HK-2 (cell line): ENCODE measurements around the gene OSBPL1A.
"Not testable (repeated sequence)": the region's sequence is repeated elsewhere in the genome, so short reads cannot be mapped to it uniquely, and the experiment has no call there.

Experiments used
- DNase-seq: peaks from one replicate; pipeline ENCODE4 v3.0.0-alpha.2; 2018; ENCODE audit not compliant: unreplicated experiment

Gene OSBPL1A

GRCh38 chr18:24397131-24397693 is 412 bp downstream of the OSBPL1A start:
- no peak for DNase-seq

GRCh38 chr18:24396082-24396633 is 1.5 kb downstream of the OSBPL1A start:
- DNase-seq, result no peak

GRCh38 chr18:24395049-24395795 is 2.4 kb downstream of the OSBPL1A start:
- DNase-seq, result no peak

- DNase-seq, result no peak
These were observed 8.7 kb downstream of the OSBPL1A start for GRCh38 chr18:24388957-24389356.

- DNase-seq, result no peak
These were observed 10.9 kb downstream of the OSBPL1A start for GRCh38 chr18:24386681-24387080.

- no peak for DNase-seq
These were observed 16.5 kb downstream of the OSBPL1A start for GRCh38 chr18:24381126-24381525.

- DNase-seq, result no peak
These were observed 17.4 kb downstream of the OSBPL1A start for GRCh38 chr18:24380163-24380747.

GRCh38 chr18:24378598-24378997 is 19.0 kb downstream of the OSBPL1A start:
- DNase-seq, result no peak

GRCh38 chr18:24376531-24376930 is 21.1 kb downstream of the OSBPL1A start:
- not testable (repeated sequence) for DNase-seq

- DNase-seq, result no peak
These were observed 24.3 kb downstream of the OSBPL1A start for GRCh38 chr18:24373328-24373727.

- no peak for DNase-seq
These were observed 25.2 kb downstream of the OSBPL1A start for GRCh38 chr18:24372279-24372872.

- DNase-seq, result no peak
These were observed 27.5 kb downstream of the OSBPL1A start for GRCh38 chr18:24370120-24370519.

GRCh38 chr18:24369426-24369825 is 28.2 kb downstream of the OSBPL1A start:
- no peak for DNase-seq

- no peak for DNase-seq
These were observed 28.9 kb downstream of the OSBPL1A start for GRCh38 chr18:24368749-24369148.

GRCh38 chr18:24366328-24366727 is 31.3 kb downstream of the OSBPL1A start:
- DNase-seq, result no peak

GRCh38 chr18:24364177-24364576 is 33.4 kb downstream of the OSBPL1A start:
- DNase-seq, result no peak

GRCh38 chr18:24362757-24363156 is 34.9 kb downstream of the OSBPL1A start:
- DNase-seq, result no peak

GRCh38 chr18:24359787-24360530 is 37.7 kb downstream of the OSBPL1A start:
- DNase-seq, result peak; percentile 4

GRCh38 chr18:24354278-24354677 is 43.3 kb downstream of the OSBPL1A start:
- DNase-seq, result no peak

GRCh38 chr18:24346254-24346653 is 51.4 kb downstream of the OSBPL1A start:
- no peak for DNase-seq

- DNase-seq, result no peak
These were observed 53.1 kb downstream of the OSBPL1A start for GRCh38 chr18:24344509-24344908.

- DNase-seq, result no peak
These were observed 55.3 kb downstream of the OSBPL1A start for GRCh38 chr18:24342347-24342746.
